Measurements from ENCODE around the gene LEAP2. TPM values are rescaled to one million over a fixed set of nuclear protein-coding genes. Genes with fewer than 3 reads are reported as not detected.

Gene LEAP2
- total and polyA plus RNA-seq, 10 donors = 1.9 to 6.1 (median 2.6) TPM

GRCh38 chr5:132901730-132902129 is 28.3 kb downstream of the LEAP2 start:
- H3K4me1 ChIP-seq = no peaks in the 10 kb centered on the region
- intact Hi-C loops (cut with DNase I; ENCODE audit: low total_unique reads) = no loop called here
- H3K9me3 ChIP-seq = no peaks in the 10 kb centered on the region
- TF ChIP-seq POLR2AphosphoS5 (IDR thresholded peaks at IDR 0.05) = no peak
- TF ChIP-seq POLR2A (IDR thresholded peaks at IDR 0.05) = no peak
- TF ChIP-seq CTCF (IDR thresholded peaks at IDR 0.05 in 8 of 11, conservative IDR thresholded peaks at IDR 0.05 in 3 of 11) = no peak
- no peak overlapping the region for H3K27ac ChIP-seq
- 96 to 100% (median 98%) methylated on average over 3 of the region's 3 CpGs for WGBS, 5 donors
- peaks cover 0 to 81% (median 38%) of the 10 kb centered on the region in 6 donors for H3K36me3 ChIP-seq
- DNase-seq = no peak
- no peak overlapping the region for H3K4me3 ChIP-seq
- H3K27me3 ChIP-seq (replicated peaks in 1 of 7) = no peaks in the 10 kb centered on the region

- no peak for DNase-seq
- 66 to 88% (median 76%) methylated on average over 2 of the region's 2 CpGs for WGBS, 5 donors
Observed at GRCh38 chr5:132905938-132906337, 32.5 kb downstream of the LEAP2 start.

GRCh38 chr5:132907161-132907560 is 33.7 kb downstream of the LEAP2 start:
- Histone ChIP-seq H3K27ac (no peak overlapping the region), H3K9me3 (no peaks in the 10 kb centered on the region), H3K4me3 (no peak overlapping the region), H3K27me3 (replicated peaks in 1 of 7) (no peaks in the 10 kb centered on the region), H3K4me1 (peaks cover 0 to 12% (median 0%) of the 10 kb centered on the region in 6 donors), H3K36me3 (peaks cover 0 to 68% (median 17%) of the 10 kb centered on the region in 6 donors)
- TF ChIP-seq CTCF (IDR thresholded peaks at IDR 0.05 in 8 of 11, conservative IDR thresholded peaks at IDR 0.05 in 3 of 11) (no peak), POLR2AphosphoS5 (IDR thresholded peaks at IDR 0.05) (no peak), POLR2A (IDR thresholded peaks at IDR 0.05) (no peak)
- DNase-seq = no peak
- intact Hi-C loops (cut with DNase I; ENCODE audit: low total_unique reads) = no loop called here
- 97 to 100% (median 98%) methylated on average over 2 of the region's 2 CpGs for WGBS, 5 donors

More at GRCh38 chr5:132905938-132906337, 32.5 kb downstream of the LEAP2 start:
- H3K9me3 ChIP-seq = no peaks in the 10 kb centered on the region
- peaks cover 0 to 68% (median 13%) of the 10 kb centered on the region in 6 donors for H3K36me3 ChIP-seq
- H3K27ac ChIP-seq = no peak overlapping the region
- peaks cover 0 to 12% (median 0%) of the 10 kb centered on the region in 6 donors for H3K4me1 ChIP-seq
- no peak for TF ChIP-seq POLR2AphosphoS5 (IDR thresholded peaks at IDR 0.05)
- TF ChIP-seq CTCF (IDR thresholded peaks at IDR 0.05 in 8 of 11, conservative IDR thresholded peaks at IDR 0.05 in 3 of 11) = no peak
- no peak for TF ChIP-seq POLR2A (IDR thresholded peaks at IDR 0.05)
- no peaks in the 10 kb centered on the region for H3K27me3 ChIP-seq (replicated peaks in 1 of 7)
- no peak overlapping the region for H3K4me3 ChIP-seq
- intact Hi-C loops (cut with DNase I; ENCODE audit: low total_unique reads) = no loop called here

- H3K9me3 ChIP-seq = no peaks in the 10 kb centered on the region
- H3K36me3 ChIP-seq = peaks cover 0 to 68% (median 23%) of the 10 kb centered on the region in 6 donors
- no peak overlapping the region for H3K4me3 ChIP-seq
- no peak for DNase-seq
- intact Hi-C loops (cut with DNase I; ENCODE audit: low total_unique reads) = no loop called here
- H3K4me1 ChIP-seq = peaks cover 0 to 12% (median 0%) of the 10 kb centered on the region in 6 donors
- no peak for TF ChIP-seq POLR2AphosphoS5 (IDR thresholded peaks at IDR 0.05)
- TF ChIP-seq CTCF (IDR thresholded peaks at IDR 0.05 in 8 of 11, conservative IDR thresholded peaks at IDR 0.05 in 3 of 11) = no peak
- no peak for TF ChIP-seq POLR2A (IDR thresholded peaks at IDR 0.05)
- no peaks in the 10 kb centered on the region for H3K27me3 ChIP-seq (replicated peaks in 1 of 7)
- no peak overlapping the region for H3K27ac ChIP-seq
- WGBS, 5 donors = 93 to 100% (median 95%) methylated on average over 1 of the region's 1 CpG
Observed at GRCh38 chr5:132909702-132910101, 36.2 kb downstream of the LEAP2 start.
